GM23338 (cell line): Measurements from ENCODE around the gene WWP2. TPM values are rescaled to one million over a fixed set of nuclear protein-coding genes. Genes with fewer than 3 reads are reported as not detected.
"Not testable (repeated sequence)": the region's sequence is repeated elsewhere in the genome, so short reads cannot be mapped to it uniquely, and the experiment has no call there.

Experiments
- ATAC-seq: fragments of 200-7000 bp; cut with Tn5 transposase; 3 replicates; pipeline ENCODE4 v1.9.1; 2020
- DNase-seq: peaks from one replicate; pipeline ENCODE4 v3.0.0-alpha.2; 2015; ENCODE audit warnings: low spot score
- H2AFZ ChIP-seq: fragments of 200-600 bp; sonication (generic); 2 replicates; pipeline ENCODE4 v1.8.0; 2016; ENCODE audit warnings: antibody characterized with exemption, mild to moderate bottlenecking, moderate library complexity
- H3F3A ChIP-seq: fragments of 200-600 bp; sonication (generic); replicated peaks from 2 replicates; pipeline ENCODE4 v1.8.0; 2017; ENCODE audit warnings: antibody characterized with exemption, mixed run types, low read depth
- H3K27ac ChIP-seq: fragments of 200-600 bp; sonication (generic); 2 replicates; pipeline ENCODE4 v1.6.1; 2016; ENCODE audit warnings: low read depth
- H3K27me3 ChIP-seq: fragments of 200-600 bp; sonication (generic); 2 replicates; pipeline ENCODE4 v1.8.0; 2016; ENCODE audit warnings: mild to moderate bottlenecking, mixed run types, moderate library complexity; ENCODE audit not compliant: insufficient read depth
- H3K36me3 ChIP-seq: fragments of 200-600 bp; sonication (generic); 2 replicates; pipeline ENCODE4 v1.8.0; 2016; ENCODE audit warnings: mild to moderate bottlenecking; ENCODE audit not compliant: insufficient read depth
- H3K4me1 ChIP-seq: fragments of 200-600 bp; sonication (generic); 2 replicates; pipeline ENCODE4 v1.8.0; 2016; ENCODE audit warnings: mild to moderate bottlenecking, moderate library complexity; ENCODE audit not compliant: insufficient read depth
- H3K4me2 ChIP-seq: fragments of 200-600 bp; sonication (generic); 2 replicates; pipeline ENCODE4 v1.7.1; 2017; ENCODE audit warnings: mixed run types
- H3K4me3 ChIP-seq: fragments of 200-600 bp; sonication (generic); 2 replicates; pipeline ENCODE4 v1.6.1; 2016; ENCODE audit warnings: mixed run types
- H3K79me2 ChIP-seq: fragments of 200-600 bp; sonication (generic); replicated peaks from 2 replicates; pipeline ENCODE4 v1.8.0; 2017; ENCODE audit warnings: mild to moderate bottlenecking; ENCODE audit not compliant: insufficient read depth
- H3K9me2 ChIP-seq: fragments of 200-600 bp; sonication (generic); 2 replicates; pipeline ENCODE4 v1.8.0; 2017; ENCODE audit not compliant: insufficient read depth
- H4K20me1 ChIP-seq: fragments of 200-600 bp; sonication (generic); replicated peaks from 2 replicates; pipeline ENCODE4 v1.8.0; 2017; ENCODE audit warnings: mild to moderate bottlenecking; ENCODE audit not compliant: insufficient read depth
- H3K27ac Mint-ChIP-seq: 2 replicates; pipeline ENCODE4 v1.8.0; 2020; ENCODE audit warnings: inconsistent platforms, mild to moderate bottlenecking, moderate library complexity, mixed read lengths
- H3K27me3 Mint-ChIP-seq: 3 replicates; pipeline ENCODE4 v1.8.0; 2022; ENCODE audit warnings: low read depth, mild to moderate bottlenecking, moderate library complexity, mixed read lengths, inconsistent platforms; ENCODE audit not compliant: insufficient read depth, poor library complexity
- H3K36me3 Mint-ChIP-seq: 3 replicates; pipeline ENCODE4 v1.8.0; 2021; ENCODE audit warnings: low read depth, mild to moderate bottlenecking, inconsistent platforms, moderate library complexity, mixed read lengths
- H3K4me1 Mint-ChIP-seq: 3 replicates; pipeline ENCODE4 v1.8.0; 2020; ENCODE audit warnings: mild to moderate bottlenecking, inconsistent platforms, mixed read lengths
- H3K4me3 Mint-ChIP-seq: 3 replicates; pipeline ENCODE4 v1.8.0; 2021; ENCODE audit warnings: moderate library complexity, mild to moderate bottlenecking, inconsistent platforms, mixed read lengths
- H3K9me3 Mint-ChIP-seq: 3 replicates; pipeline ENCODE4 v1.8.0; 2020; ENCODE audit warnings: moderate library complexity, mild to moderate bottlenecking, inconsistent platforms, mixed read lengths
- EZH2 ChIP-seq: fragments of 200-600 bp; sonication (generic); IDR thresholded peaks from one replicate; pipeline ENCODE4 v1.8.0; 2017; ENCODE audit warnings: antibody characterized with exemption, mild to moderate bottlenecking, low read depth; ENCODE audit not compliant: unreplicated experiment
- EZH2phosphoT487 ChIP-seq: fragments of 200-600 bp; sonication (generic); IDR thresholded peaks from one replicate; pipeline ENCODE4 v1.8.1; 2018; ENCODE audit warnings: antibody characterized with exemption; ENCODE audit not compliant: unreplicated experiment
- JUNB ChIP-seq: IDR thresholded peaks from one replicate; pipeline ENCODE4 v1.6.1; 2016; ENCODE audit warnings: antibody characterized with exemption; ENCODE audit not compliant: unreplicated experiment
- STAT1 ChIP-seq: IDR thresholded peaks from one replicate; pipeline ENCODE4 v1.6.1; 2016; ENCODE audit warnings: antibody characterized with exemption; ENCODE audit not compliant: unreplicated experiment
- ZNF114 ChIP-seq: fragments of 250-450 bp; sonication (Bioruptor Pico); IDR thresholded peaks from 2 replicates; pipeline ENCODE4 v1.5.0; 2020; ENCODE audit warnings: mild to moderate bottlenecking, moderate library complexity
- ZNF331 ChIP-seq: fragments of 250-450 bp; sonication (Bioruptor Pico); IDR thresholded peaks from 2 replicates; pipeline ENCODE4 v1.5.0; 2020; ENCODE audit warnings: low read depth, mild to moderate bottlenecking, moderate library complexity
- polyA plus RNA-seq: library from polyadenylated mRNA; unstranded; fragments of >200 nt; fragmentation: Nextera tagmentation; extraction: Ambion mirVana; gene quantifications from 2 replicates; pipeline ENCODE4 v1.2.1, GENCODE V29; 2016
- total RNA-seq: library from RNA; depleted of rRNA; stranded (reverse); fragments of >200 nt; shearing (Covaris generic); gene quantifications from 2 replicates; pipeline ENCODE4 v1.2.3, GENCODE V29; 2014
- TF ChIP-seq, protein P1 (sequence below): fragments of 250-450 bp; sonication (Bioruptor Pico); IDR thresholded peaks from 2 replicates; pipeline ENCODE4 v1.5.0; 2020; ENCODE audit warnings: mild to moderate bottlenecking, moderate library complexity
- TF ChIP-seq, protein P2 (sequence below): IDR thresholded peaks from one replicate; pipeline ENCODE4 v1.6.1; 2018; ENCODE audit warnings: antibody characterized with exemption; ENCODE audit not compliant: unreplicated experiment

The WWP2 gene
- total and polyA plus RNA-seq, 2 experiments from 2014 or later = 12.3 to 35.5 TPM

DNA sequence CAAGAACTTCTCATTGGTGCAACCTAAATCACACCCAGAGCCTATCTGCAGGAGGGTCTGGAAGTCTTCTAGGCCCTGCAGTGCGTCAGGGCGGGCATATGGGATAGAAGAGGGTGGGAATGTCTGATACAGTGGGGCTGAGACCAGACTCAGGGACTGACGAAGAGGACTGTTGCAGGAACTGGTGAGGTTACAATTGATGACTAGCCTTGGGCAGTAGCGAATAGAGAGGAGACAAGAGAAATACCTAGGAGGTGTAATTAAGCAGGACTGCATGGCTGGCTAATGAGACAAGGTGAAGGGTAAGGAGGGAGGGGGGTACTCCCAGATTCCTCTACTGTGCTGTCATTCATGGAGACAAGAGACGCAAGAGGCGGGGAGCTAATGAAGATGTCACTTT lies 91.3 kb downstream of the WWP2 start:
- H3K4me1 ChIP-seq = no peaks in the 10 kb centered on the region
- H4K20me1 ChIP-seq = no peaks in the 10 kb centered on the region
- Mint-ChIP-seq H3K9me3 (no peaks in the 10 kb centered on the region), H3K36me3 (no peaks in the 10 kb centered on the region), H3K27ac (no peak overlapping the region), H3K4me3 (no peak overlapping the region), H3K4me1 (peaks cover 3% of the 10 kb centered on the region; the same call in 2 of the 3 replicates), H3K27me3 (peaks cover 2% of the 10 kb centered on the region)
- H2AFZ ChIP-seq = no peak overlapping the region
- no peak overlapping the region for H3K4me2 ChIP-seq
- H3K27ac ChIP-seq = no peak overlapping the region
- H3K27me3 ChIP-seq = no peaks in the 10 kb centered on the region
- no peak overlapping the region for H3K4me3 ChIP-seq
- H3F3A ChIP-seq = no peaks in the 10 kb centered on the region
- no peaks in the 10 kb centered on the region; the same call in 1 of the 2 replicates for H3K9me2 ChIP-seq
- DNase-seq (no peak), ATAC-seq (no peak)
- TF ChIP-seq STAT1 (no peak), ZNF114 (CRISPR knock-in tag) (no peak), JUNB (no peak), ZNF331 (CRISPR knock-in tag) (no peak), EZH2phosphoT487 (no peak), EZH2 (no peak)
- TF ChIP-seq, protein P1, sequence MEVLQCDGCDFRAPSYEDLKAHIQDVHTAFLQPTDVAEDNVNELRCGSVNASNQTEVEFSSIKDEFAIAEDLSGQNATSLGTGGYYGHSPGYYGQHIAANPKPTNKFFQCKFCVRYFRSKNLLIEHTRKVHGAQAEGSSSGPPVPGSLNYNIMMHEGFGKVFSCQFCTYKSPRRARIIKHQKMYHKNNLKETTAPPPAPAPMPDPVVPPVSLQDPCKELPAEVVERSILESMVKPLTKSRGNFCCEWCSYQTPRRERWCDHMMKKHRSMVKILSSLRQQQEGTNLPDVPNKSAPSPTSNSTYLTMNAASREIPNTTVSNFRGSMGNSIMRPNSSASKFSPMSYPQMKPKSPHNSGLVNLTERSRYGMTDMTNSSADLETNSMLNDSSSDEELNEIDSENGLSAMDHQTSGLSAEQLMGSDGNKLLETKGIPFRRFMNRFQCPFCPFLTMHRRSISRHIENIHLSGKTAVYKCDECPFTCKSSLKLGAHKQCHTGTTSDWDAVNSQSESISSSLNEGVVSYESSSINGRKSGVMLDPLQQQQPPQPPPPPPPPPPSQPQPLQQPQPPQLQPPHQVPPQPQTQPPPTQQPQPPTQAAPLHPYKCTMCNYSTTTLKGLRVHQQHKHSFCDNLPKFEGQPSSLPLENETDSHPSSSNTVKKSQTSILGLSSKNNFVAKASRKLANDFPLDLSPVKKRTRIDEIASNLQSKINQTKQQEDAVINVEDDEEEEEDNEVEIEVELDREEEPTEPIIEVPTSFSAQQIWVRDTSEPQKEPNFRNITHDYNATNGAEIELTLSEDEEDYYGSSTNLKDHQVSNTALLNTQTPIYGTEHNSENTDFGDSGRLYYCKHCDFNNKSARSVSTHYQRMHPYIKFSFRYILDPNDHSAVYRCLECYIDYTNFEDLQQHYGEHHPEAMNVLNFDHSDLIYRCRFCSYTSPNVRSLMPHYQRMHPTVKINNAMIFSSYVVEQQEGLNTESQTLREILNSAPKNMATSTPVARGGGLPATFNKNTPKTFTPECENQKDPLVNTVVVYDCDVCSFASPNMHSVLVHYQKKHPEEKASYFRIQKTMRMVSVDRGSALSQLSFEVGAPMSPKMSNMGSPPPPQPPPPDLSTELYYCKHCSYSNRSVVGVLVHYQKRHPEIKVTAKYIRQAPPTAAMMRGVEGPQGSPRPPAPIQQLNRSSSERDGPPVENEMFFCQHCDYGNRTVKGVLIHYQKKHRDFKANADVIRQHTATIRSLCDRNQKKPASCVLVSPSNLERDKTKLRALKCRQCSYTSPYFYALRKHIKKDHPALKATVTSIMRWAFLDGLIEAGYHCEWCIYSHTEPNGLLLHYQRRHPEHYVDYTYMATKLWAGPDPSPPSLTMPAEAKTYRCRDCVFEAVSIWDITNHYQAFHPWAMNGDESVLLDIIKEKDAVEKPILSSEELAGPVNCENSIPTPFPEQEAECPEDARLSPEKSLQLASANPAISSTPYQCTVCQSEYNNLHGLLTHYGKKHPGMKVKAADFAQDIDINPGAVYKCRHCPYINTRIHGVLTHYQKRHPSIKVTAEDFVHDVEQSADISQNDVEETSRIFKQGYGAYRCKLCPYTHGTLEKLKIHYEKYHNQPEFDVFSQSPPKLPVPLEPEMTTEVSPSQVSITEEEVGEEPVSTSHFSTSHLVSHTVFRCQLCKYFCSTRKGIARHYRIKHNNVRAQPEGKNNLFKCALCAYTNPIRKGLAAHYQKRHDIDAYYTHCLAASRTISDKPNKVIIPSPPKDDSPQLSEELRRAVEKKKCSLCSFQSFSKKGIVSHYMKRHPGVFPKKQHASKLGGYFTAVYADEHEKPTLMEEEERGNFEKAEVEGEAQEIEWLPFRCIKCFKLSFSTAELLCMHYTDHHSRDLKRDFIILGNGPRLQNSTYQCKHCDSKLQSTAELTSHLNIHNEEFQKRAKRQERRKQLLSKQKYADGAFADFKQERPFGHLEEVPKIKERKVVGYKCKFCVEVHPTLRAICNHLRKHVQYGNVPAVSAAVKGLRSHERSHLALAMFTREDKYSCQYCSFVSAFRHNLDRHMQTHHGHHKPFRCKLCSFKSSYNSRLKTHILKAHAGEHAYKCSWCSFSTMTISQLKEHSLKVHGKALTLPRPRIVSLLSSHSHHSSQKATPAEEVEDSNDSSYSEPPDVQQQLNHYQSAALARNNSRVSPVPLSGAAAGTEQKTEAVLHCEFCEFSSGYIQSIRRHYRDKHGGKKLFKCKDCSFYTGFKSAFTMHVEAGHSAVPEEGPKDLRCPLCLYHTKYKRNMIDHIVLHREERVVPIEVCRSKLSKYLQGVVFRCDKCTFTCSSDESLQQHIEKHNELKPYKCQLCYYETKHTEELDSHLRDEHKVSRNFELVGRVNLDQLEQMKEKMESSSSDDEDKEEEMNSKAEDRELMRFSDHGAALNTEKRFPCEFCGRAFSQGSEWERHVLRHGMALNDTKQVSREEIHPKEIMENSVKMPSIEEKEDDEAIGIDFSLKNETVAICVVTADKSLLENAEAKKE (CRISPR knock-in tag) = no peak
- TF ChIP-seq, protein P2, sequence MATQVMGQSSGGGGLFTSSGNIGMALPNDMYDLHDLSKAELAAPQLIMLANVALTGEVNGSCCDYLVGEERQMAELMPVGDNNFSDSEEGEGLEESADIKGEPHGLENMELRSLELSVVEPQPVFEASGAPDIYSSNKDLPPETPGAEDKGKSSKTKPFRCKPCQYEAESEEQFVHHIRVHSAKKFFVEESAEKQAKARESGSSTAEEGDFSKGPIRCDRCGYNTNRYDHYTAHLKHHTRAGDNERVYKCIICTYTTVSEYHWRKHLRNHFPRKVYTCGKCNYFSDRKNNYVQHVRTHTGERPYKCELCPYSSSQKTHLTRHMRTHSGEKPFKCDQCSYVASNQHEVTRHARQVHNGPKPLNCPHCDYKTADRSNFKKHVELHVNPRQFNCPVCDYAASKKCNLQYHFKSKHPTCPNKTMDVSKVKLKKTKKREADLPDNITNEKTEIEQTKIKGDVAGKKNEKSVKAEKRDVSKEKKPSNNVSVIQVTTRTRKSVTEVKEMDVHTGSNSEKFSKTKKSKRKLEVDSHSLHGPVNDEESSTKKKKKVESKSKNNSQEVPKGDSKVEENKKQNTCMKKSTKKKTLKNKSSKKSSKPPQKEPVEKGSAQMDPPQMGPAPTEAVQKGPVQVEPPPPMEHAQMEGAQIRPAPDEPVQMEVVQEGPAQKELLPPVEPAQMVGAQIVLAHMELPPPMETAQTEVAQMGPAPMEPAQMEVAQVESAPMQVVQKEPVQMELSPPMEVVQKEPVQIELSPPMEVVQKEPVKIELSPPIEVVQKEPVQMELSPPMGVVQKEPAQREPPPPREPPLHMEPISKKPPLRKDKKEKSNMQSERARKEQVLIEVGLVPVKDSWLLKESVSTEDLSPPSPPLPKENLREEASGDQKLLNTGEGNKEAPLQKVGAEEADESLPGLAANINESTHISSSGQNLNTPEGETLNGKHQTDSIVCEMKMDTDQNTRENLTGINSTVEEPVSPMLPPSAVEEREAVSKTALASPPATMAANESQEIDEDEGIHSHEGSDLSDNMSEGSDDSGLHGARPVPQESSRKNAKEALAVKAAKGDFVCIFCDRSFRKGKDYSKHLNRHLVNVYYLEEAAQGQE = no peak
- H3K79me2 ChIP-seq = no peaks in the 10 kb centered on the region
- no peaks in the 10 kb centered on the region for H3K36me3 ChIP-seq

DNA sequence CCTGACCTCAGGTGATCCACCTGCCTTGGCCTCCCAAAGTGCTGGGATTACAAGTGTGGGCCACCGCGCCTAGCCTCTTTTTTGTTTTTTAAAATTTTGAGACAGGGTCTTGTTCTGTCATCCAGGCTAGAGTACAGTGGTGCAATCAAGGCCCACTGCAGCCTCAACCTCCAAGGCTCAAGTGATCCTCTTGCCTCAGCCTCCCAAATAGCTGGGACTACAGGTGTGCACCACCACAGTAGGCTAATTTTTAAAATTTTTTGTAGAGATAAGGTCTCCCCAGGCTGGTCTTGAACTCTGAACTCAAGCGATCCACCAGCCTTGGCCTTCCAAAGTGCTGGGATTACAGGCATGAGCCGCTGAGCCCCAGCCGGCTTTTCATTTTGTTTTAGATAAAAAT lies 92.6 kb downstream of the WWP2 start:
- not testable (repeated sequence) for H3K79me2 ChIP-seq, H3K4me1 Mint-ChIP-seq, H3K4me2 ChIP-seq, H4K20me1 ChIP-seq, H3K27me3 ChIP-seq, H3K9me3 Mint-ChIP-seq, H3F3A ChIP-seq, DNase-seq, H3K4me1 ChIP-seq, H3K4me3 ChIP-seq, H3K27me3 Mint-ChIP-seq, H3K36me3 Mint-ChIP-seq, H2AFZ ChIP-seq, ATAC-seq, H3K36me3 ChIP-seq, H3K4me3 Mint-ChIP-seq, H3K27ac ChIP-seq, H3K9me2 ChIP-seq, H3K27ac Mint-ChIP-seq
